ENCODE data around the gene COX6A2. TPM values are rescaled to one million over a fixed set of nuclear protein-coding genes. Genes with fewer than 3 reads are reported as not detected.

Gene COX6A2
- total RNA-seq, 1 donor from 2014 or later, result not detected

DNA sequence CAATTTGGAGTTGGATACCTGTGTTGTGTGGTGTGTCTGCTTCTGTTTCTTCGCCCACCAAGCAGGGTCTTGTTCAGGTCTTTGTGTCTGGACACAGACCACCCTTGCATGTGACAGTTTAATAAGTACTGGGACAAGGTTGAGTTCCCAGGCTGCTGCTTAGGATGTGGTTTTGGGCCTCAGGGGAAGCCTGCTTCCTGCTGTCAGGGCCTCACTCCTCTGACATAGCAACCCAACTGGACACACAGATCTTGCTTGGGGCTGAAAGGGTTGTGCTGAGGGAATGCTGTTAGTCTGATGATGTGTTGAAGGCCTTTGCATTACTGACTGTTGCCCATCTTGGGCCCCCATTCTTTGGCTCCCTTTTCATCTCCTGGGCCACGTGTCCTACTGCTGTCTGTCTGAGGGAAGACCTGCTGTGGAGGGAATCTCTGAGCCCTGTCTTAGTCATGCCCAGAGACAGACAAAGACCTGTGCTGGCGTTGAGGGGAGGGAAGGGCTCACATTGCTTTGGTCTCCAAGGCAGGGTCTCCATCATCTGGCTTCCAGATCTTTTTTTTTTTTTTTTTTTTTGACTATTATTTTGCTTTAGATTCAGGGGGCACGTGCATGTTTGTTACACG lies 39.1 kb upstream of the COX6A2 start:
- Mint-ChIP-seq H3K4me1 (ENCODE audit: unreplicated experiment) (peaks cover 20% of the 10 kb centered on the region), H3K9me3 (ENCODE audit: unreplicated experiment) (no peaks in the 10 kb centered on the region), H3K4me3 (ENCODE audit: unreplicated experiment) (no peak overlapping the region), H3K27ac (ENCODE audit: unreplicated experiment) (no peak overlapping the region), H3K27me3 (ENCODE audit: unreplicated experiment) (no peaks in the 10 kb centered on the region), H3K36me3 (ENCODE audit: unreplicated experiment) (peaks cover 25% of the 10 kb centered on the region)
- TF ChIP-seq, protein P1, sequence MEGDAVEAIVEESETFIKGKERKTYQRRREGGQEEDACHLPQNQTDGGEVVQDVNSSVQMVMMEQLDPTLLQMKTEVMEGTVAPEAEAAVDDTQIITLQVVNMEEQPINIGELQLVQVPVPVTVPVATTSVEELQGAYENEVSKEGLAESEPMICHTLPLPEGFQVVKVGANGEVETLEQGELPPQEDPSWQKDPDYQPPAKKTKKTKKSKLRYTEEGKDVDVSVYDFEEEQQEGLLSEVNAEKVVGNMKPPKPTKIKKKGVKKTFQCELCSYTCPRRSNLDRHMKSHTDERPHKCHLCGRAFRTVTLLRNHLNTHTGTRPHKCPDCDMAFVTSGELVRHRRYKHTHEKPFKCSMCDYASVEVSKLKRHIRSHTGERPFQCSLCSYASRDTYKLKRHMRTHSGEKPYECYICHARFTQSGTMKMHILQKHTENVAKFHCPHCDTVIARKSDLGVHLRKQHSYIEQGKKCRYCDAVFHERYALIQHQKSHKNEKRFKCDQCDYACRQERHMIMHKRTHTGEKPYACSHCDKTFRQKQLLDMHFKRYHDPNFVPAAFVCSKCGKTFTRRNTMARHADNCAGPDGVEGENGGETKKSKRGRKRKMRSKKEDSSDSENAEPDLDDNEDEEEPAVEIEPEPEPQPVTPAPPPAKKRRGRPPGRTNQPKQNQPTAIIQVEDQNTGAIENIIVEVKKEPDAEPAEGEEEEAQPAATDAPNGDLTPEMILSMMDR (IDR thresholded peaks at IDR 0.05), result no peak
- DNase-seq (ENCODE audit: extremely low spot score, unreplicated experiment), result no peak

GRCh38 chr16:31466381-31466841 lies 38.3 kb upstream of the COX6A2 start:
- H3K9me3 Mint-ChIP-seq (ENCODE audit: unreplicated experiment), result no peaks in the 10 kb centered on the region
- peaks cover 25% of the 10 kb centered on the region for H3K36me3 Mint-ChIP-seq (ENCODE audit: unreplicated experiment)
- peaks cover 16% of the 10 kb centered on the region for H3K4me1 Mint-ChIP-seq (ENCODE audit: unreplicated experiment)
- H3K4me3 Mint-ChIP-seq (ENCODE audit: unreplicated experiment), result no peak overlapping the region
- no peak for DNase-seq (ENCODE audit: extremely low spot score, unreplicated experiment)
- H3K27me3 Mint-ChIP-seq (ENCODE audit: unreplicated experiment), result no peaks in the 10 kb centered on the region
- TF ChIP-seq, protein P1 (IDR thresholded peaks at IDR 0.05), result no peak
- no peak overlapping the region for H3K27ac Mint-ChIP-seq (ENCODE audit: unreplicated experiment)

DNA sequence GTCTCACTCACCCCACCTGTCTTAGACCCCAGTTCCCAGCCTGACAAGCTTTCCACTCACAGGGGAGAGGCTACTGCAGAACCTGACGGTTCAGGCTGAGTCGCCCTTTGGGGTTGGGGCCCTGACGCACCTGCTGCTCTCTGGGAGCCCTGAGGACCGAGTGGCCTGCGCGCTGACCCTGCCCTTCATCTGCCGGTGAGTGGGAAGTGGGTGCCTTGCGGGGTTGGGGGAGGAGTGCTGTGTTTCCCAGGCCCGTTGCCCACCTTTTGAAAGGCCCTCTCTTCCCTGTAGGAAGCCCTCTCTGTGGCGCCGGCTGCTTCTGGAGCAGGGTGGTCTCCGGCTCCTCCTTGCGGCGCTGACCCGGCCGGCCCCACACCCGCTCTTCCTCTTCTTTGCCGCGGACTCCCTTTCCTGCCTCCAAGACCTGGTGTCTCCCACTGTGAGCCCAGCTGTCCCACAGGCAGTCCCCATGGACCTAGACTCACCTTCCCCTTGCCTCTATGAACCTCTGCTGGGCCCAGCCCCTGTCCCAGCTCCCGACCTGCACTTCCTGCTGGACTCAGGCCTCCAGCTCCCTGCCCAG lies 37.7 kb upstream of the COX6A2 start:
- DNase-seq (ENCODE audit: extremely low spot score, unreplicated experiment), result no peak
- no peak overlapping the region for H3K4me3 Mint-ChIP-seq (ENCODE audit: unreplicated experiment)
- no peak overlapping the region for H3K27ac Mint-ChIP-seq (ENCODE audit: unreplicated experiment)
- H3K9me3 Mint-ChIP-seq (ENCODE audit: unreplicated experiment), result no peaks in the 10 kb centered on the region
- H3K27me3 Mint-ChIP-seq (ENCODE audit: unreplicated experiment), result no peaks in the 10 kb centered on the region
- H3K4me1 Mint-ChIP-seq (ENCODE audit: unreplicated experiment), result peaks cover 14% of the 10 kb centered on the region
- H3K36me3 Mint-ChIP-seq (ENCODE audit: unreplicated experiment), result peaks cover 25% of the 10 kb centered on the region
- TF ChIP-seq, protein P1 (IDR thresholded peaks at IDR 0.05), result no peak

GRCh38 chr16:31464781-31465260 lies 36.7 kb upstream of the COX6A2 start:
- Mint-ChIP-seq H3K4me1 (ENCODE audit: unreplicated experiment) (peaks cover 18% of the 10 kb centered on the region), H3K36me3 (ENCODE audit: unreplicated experiment) (peaks cover 25% of the 10 kb centered on the region), H3K9me3 (ENCODE audit: unreplicated experiment) (no peaks in the 10 kb centered on the region), H3K4me3 (ENCODE audit: unreplicated experiment) (no peak overlapping the region), H3K27me3 (ENCODE audit: unreplicated experiment) (no peaks in the 10 kb centered on the region), H3K27ac (ENCODE audit: unreplicated experiment) (no peak overlapping the region)
- TF ChIP-seq, protein P1 (IDR thresholded peaks at IDR 0.05), result no peak
- no peak for DNase-seq (ENCODE audit: extremely low spot score, unreplicated experiment)

GRCh38 chr16:31464348-31464769 lies 36.2 kb upstream of the COX6A2 start:
- H3K27ac Mint-ChIP-seq (ENCODE audit: unreplicated experiment), result no peak overlapping the region
- no peak overlapping the region for H3K4me3 Mint-ChIP-seq (ENCODE audit: unreplicated experiment)
- no peaks in the 10 kb centered on the region for H3K9me3 Mint-ChIP-seq (ENCODE audit: unreplicated experiment)
- peaks cover 25% of the 10 kb centered on the region for H3K36me3 Mint-ChIP-seq (ENCODE audit: unreplicated experiment)
- peaks cover 18% of the 10 kb centered on the region for H3K4me1 Mint-ChIP-seq (ENCODE audit: unreplicated experiment)
- TF ChIP-seq, protein P1 (IDR thresholded peaks at IDR 0.05), result no peak
- DNase-seq (ENCODE audit: extremely low spot score, unreplicated experiment), result no peak
- H3K27me3 Mint-ChIP-seq (ENCODE audit: unreplicated experiment), result no peaks in the 10 kb centered on the region
